GM23338 (cell line): ENCODE measurements around the gene RASIP1. TPM values are rescaled to one million over a fixed set of nuclear protein-coding genes. Genes with fewer than 3 reads are reported as not detected.

Experiments used
- ATAC-seq: fragments of 200-7000 bp; cut with Tn5 transposase; 3 replicates; pipeline ENCODE4 v1.9.1; 2020
- DNase-seq: peaks from one replicate; pipeline ENCODE4 v3.0.0-alpha.2; 2015; ENCODE audit warnings: low spot score
- H2AFZ ChIP-seq: fragments of 200-600 bp; sonication (generic); 2 replicates; pipeline ENCODE4 v1.8.0; 2016; ENCODE audit warnings: antibody characterized with exemption, mild to moderate bottlenecking, moderate library complexity
- H3F3A ChIP-seq: fragments of 200-600 bp; sonication (generic); replicated peaks from 2 replicates; pipeline ENCODE4 v1.8.0; 2017; ENCODE audit warnings: antibody characterized with exemption, mixed run types, low read depth
- H3K27ac ChIP-seq: fragments of 200-600 bp; sonication (generic); 2 replicates; pipeline ENCODE4 v1.6.1; 2016; ENCODE audit warnings: low read depth
- H3K27me3 ChIP-seq: fragments of 200-600 bp; sonication (generic); 2 replicates; pipeline ENCODE4 v1.8.0; 2016; ENCODE audit warnings: mild to moderate bottlenecking, mixed run types, moderate library complexity; ENCODE audit not compliant: insufficient read depth
- H3K36me3 ChIP-seq: fragments of 200-600 bp; sonication (generic); 2 replicates; pipeline ENCODE4 v1.8.0; 2016; ENCODE audit warnings: mild to moderate bottlenecking; ENCODE audit not compliant: insufficient read depth
- H3K4me1 ChIP-seq: fragments of 200-600 bp; sonication (generic); 2 replicates; pipeline ENCODE4 v1.8.0; 2016; ENCODE audit warnings: mild to moderate bottlenecking, moderate library complexity; ENCODE audit not compliant: insufficient read depth
- H3K4me2 ChIP-seq: fragments of 200-600 bp; sonication (generic); 2 replicates; pipeline ENCODE4 v1.7.1; 2017; ENCODE audit warnings: mixed run types
- H3K4me3 ChIP-seq: fragments of 200-600 bp; sonication (generic); 2 replicates; pipeline ENCODE4 v1.6.1; 2016; ENCODE audit warnings: mixed run types
- H3K79me2 ChIP-seq: fragments of 200-600 bp; sonication (generic); replicated peaks from 2 replicates; pipeline ENCODE4 v1.8.0; 2017; ENCODE audit warnings: mild to moderate bottlenecking; ENCODE audit not compliant: insufficient read depth
- H3K9me2 ChIP-seq: fragments of 200-600 bp; sonication (generic); 2 replicates; pipeline ENCODE4 v1.8.0; 2017; ENCODE audit not compliant: insufficient read depth
- H4K20me1 ChIP-seq: fragments of 200-600 bp; sonication (generic); replicated peaks from 2 replicates; pipeline ENCODE4 v1.8.0; 2017; ENCODE audit warnings: mild to moderate bottlenecking; ENCODE audit not compliant: insufficient read depth
- H3K27ac Mint-ChIP-seq: 2 replicates; pipeline ENCODE4 v1.8.0; 2020; ENCODE audit warnings: inconsistent platforms, mild to moderate bottlenecking, moderate library complexity, mixed read lengths
- H3K27me3 Mint-ChIP-seq: 3 replicates; pipeline ENCODE4 v1.8.0; 2022; ENCODE audit warnings: low read depth, mild to moderate bottlenecking, moderate library complexity, mixed read lengths, inconsistent platforms; ENCODE audit not compliant: insufficient read depth, poor library complexity
- H3K36me3 Mint-ChIP-seq: 3 replicates; pipeline ENCODE4 v1.8.0; 2021; ENCODE audit warnings: low read depth, mild to moderate bottlenecking, inconsistent platforms, moderate library complexity, mixed read lengths
- H3K4me1 Mint-ChIP-seq: 3 replicates; pipeline ENCODE4 v1.8.0; 2020; ENCODE audit warnings: mild to moderate bottlenecking, inconsistent platforms, mixed read lengths
- H3K4me3 Mint-ChIP-seq: 3 replicates; pipeline ENCODE4 v1.8.0; 2021; ENCODE audit warnings: moderate library complexity, mild to moderate bottlenecking, inconsistent platforms, mixed read lengths
- H3K9me3 Mint-ChIP-seq: 3 replicates; pipeline ENCODE4 v1.8.0; 2020; ENCODE audit warnings: moderate library complexity, mild to moderate bottlenecking, inconsistent platforms, mixed read lengths
- CREB1 ChIP-seq: fragments of 250-450 bp; sonication (Bioruptor Pico); IDR thresholded peaks from 2 replicates; pipeline ENCODE4 v1.5.0; 2020; ENCODE audit warnings: low read depth, mild to moderate bottlenecking, moderate library complexity
- EZH2 ChIP-seq: fragments of 200-600 bp; sonication (generic); IDR thresholded peaks from one replicate; pipeline ENCODE4 v1.8.0; 2017; ENCODE audit warnings: antibody characterized with exemption, mild to moderate bottlenecking, low read depth; ENCODE audit not compliant: unreplicated experiment
- EZH2phosphoT487 ChIP-seq: fragments of 200-600 bp; sonication (generic); IDR thresholded peaks from one replicate; pipeline ENCODE4 v1.8.1; 2018; ENCODE audit warnings: antibody characterized with exemption; ENCODE audit not compliant: unreplicated experiment
- JUNB ChIP-seq: IDR thresholded peaks from one replicate; pipeline ENCODE4 v1.6.1; 2016; ENCODE audit warnings: antibody characterized with exemption; ENCODE audit not compliant: unreplicated experiment
- NANOG ChIP-seq: IDR thresholded peaks from 2 replicates; pipeline ENCODE4 v1.6.1; 2016; ENCODE audit warnings: antibody characterized with exemption, borderline replicate concordance
- POLR2AphosphoS5 ChIP-seq: IDR thresholded peaks from 2 replicates; pipeline ENCODE4 v1.6.1; 2016; ENCODE audit warnings: antibody characterized with exemption, low read depth
- STAT1 ChIP-seq: IDR thresholded peaks from one replicate; pipeline ENCODE4 v1.6.1; 2016; ENCODE audit warnings: antibody characterized with exemption; ENCODE audit not compliant: unreplicated experiment
- ZNF462 ChIP-seq: fragments of 250-450 bp; sonication (Bioruptor Pico); IDR thresholded peaks from 2 replicates; pipeline ENCODE4 v1.5.0; 2020; ENCODE audit warnings: mild to moderate bottlenecking, moderate library complexity
- polyA plus RNA-seq: library from polyadenylated mRNA; unstranded; fragments of >200 nt; fragmentation: Nextera tagmentation; extraction: Ambion mirVana; gene quantifications from 2 replicates; pipeline ENCODE4 v1.2.1, GENCODE V29; 2016
- total RNA-seq: library from RNA; depleted of rRNA; stranded (reverse); fragments of >200 nt; shearing (Covaris generic); gene quantifications from 2 replicates; pipeline ENCODE4 v1.2.3, GENCODE V29; 2014
- TF ChIP-seq, protein P1 (sequence below), 2 experiments: fragments of 200-600 bp in 1 of 2; sonication (generic) in 1 of 2; conservative IDR thresholded peaks; 2 replicates each; pipeline versions ENCODE4 v1.5.1 to v1.6.1; 2016 to 2017; ENCODE audit warnings: antibody characterized with exemption in 2 of 2, low read depth in 2 of 2, mild to moderate bottlenecking in 2 of 2, moderate library complexity in 1 of 2
- TF ChIP-seq, protein P2 (sequence below): IDR thresholded peaks from 2 replicates; pipeline ENCODE4 v1.6.1; 2016; ENCODE audit warnings: antibody characterized with exemption
- TF ChIP-seq, protein P3 (sequence below): IDR thresholded peaks from one replicate; pipeline ENCODE4 v1.6.1; 2018; ENCODE audit warnings: antibody characterized with exemption; ENCODE audit not compliant: unreplicated experiment

RASIP1 gene
- total and polyA plus RNA-seq, 2 experiments from 2014 or later: 9.2 to 14.8 TPM

- no peak overlapping the region for H3K4me2 ChIP-seq
- H4K20me1 ChIP-seq: no peaks in the 10 kb centered on the region
- Mint-ChIP-seq H3K9me3 (no peaks in the 10 kb centered on the region; the same call in 2 of the 3 replicates), H3K27me3 (peaks cover 6% of the 10 kb centered on the region), H3K36me3 (no peaks in the 10 kb centered on the region), H3K4me3 (no peak overlapping the region), H3K27ac (no peak overlapping the region), H3K4me1 (peaks cover 2% of the 10 kb centered on the region; the same call in 1 of the 3 replicates)
- no peaks in the 10 kb centered on the region for H3K9me2 ChIP-seq
- H3K4me3 ChIP-seq: no peak overlapping the region
- no peaks in the 10 kb centered on the region for H3K4me1 ChIP-seq
- H3K27me3 ChIP-seq: no peaks in the 10 kb centered on the region
- H3K79me2 ChIP-seq: no peaks in the 10 kb centered on the region
- DNase-seq (peak; percentile 76), ATAC-seq (peak; percentile 52)
- no peak overlapping the region for H3K27ac ChIP-seq
- TF ChIP-seq CREB1 (CRISPR knock-in tag) (no peak), JUNB (no peak), ZNF462 (CRISPR knock-in tag) (no peak), POLR2AphosphoS5 (no peak), EZH2 (no peak), NANOG (no peak), STAT1 (no peak), EZH2phosphoT487 (no peak)
- TF ChIP-seq, protein P1, sequence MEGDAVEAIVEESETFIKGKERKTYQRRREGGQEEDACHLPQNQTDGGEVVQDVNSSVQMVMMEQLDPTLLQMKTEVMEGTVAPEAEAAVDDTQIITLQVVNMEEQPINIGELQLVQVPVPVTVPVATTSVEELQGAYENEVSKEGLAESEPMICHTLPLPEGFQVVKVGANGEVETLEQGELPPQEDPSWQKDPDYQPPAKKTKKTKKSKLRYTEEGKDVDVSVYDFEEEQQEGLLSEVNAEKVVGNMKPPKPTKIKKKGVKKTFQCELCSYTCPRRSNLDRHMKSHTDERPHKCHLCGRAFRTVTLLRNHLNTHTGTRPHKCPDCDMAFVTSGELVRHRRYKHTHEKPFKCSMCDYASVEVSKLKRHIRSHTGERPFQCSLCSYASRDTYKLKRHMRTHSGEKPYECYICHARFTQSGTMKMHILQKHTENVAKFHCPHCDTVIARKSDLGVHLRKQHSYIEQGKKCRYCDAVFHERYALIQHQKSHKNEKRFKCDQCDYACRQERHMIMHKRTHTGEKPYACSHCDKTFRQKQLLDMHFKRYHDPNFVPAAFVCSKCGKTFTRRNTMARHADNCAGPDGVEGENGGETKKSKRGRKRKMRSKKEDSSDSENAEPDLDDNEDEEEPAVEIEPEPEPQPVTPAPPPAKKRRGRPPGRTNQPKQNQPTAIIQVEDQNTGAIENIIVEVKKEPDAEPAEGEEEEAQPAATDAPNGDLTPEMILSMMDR (conservative IDR thresholded peaks at IDR 0.05; ENCODE audit: low read depth in 2 of 2): no peak
- TF ChIP-seq, protein P2, sequence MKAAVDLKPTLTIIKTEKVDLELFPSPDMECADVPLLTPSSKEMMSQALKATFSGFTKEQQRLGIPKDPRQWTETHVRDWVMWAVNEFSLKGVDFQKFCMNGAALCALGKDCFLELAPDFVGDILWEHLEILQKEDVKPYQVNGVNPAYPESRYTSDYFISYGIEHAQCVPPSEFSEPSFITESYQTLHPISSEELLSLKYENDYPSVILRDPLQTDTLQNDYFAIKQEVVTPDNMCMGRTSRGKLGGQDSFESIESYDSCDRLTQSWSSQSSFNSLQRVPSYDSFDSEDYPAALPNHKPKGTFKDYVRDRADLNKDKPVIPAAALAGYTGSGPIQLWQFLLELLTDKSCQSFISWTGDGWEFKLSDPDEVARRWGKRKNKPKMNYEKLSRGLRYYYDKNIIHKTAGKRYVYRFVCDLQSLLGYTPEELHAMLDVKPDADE: no peak
- TF ChIP-seq, protein P3, sequence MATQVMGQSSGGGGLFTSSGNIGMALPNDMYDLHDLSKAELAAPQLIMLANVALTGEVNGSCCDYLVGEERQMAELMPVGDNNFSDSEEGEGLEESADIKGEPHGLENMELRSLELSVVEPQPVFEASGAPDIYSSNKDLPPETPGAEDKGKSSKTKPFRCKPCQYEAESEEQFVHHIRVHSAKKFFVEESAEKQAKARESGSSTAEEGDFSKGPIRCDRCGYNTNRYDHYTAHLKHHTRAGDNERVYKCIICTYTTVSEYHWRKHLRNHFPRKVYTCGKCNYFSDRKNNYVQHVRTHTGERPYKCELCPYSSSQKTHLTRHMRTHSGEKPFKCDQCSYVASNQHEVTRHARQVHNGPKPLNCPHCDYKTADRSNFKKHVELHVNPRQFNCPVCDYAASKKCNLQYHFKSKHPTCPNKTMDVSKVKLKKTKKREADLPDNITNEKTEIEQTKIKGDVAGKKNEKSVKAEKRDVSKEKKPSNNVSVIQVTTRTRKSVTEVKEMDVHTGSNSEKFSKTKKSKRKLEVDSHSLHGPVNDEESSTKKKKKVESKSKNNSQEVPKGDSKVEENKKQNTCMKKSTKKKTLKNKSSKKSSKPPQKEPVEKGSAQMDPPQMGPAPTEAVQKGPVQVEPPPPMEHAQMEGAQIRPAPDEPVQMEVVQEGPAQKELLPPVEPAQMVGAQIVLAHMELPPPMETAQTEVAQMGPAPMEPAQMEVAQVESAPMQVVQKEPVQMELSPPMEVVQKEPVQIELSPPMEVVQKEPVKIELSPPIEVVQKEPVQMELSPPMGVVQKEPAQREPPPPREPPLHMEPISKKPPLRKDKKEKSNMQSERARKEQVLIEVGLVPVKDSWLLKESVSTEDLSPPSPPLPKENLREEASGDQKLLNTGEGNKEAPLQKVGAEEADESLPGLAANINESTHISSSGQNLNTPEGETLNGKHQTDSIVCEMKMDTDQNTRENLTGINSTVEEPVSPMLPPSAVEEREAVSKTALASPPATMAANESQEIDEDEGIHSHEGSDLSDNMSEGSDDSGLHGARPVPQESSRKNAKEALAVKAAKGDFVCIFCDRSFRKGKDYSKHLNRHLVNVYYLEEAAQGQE: no peak
- H2AFZ ChIP-seq: no peak overlapping the region
- H3K36me3 ChIP-seq: no peaks in the 10 kb centered on the region
- no peaks in the 10 kb centered on the region for H3F3A ChIP-seq
Measured at GRCh38 chr19:48777720-48778119, 37.3 kb upstream of the RASIP1 start.
